ENCODE measurements around the gene GSG1L2. TPM values are rescaled to one million over a fixed set of nuclear protein-coding genes. Genes with fewer than 3 reads are reported as not detected.
A peak's percentile ranks its signal among the peaks of the same experiment; 100 is the strongest.
"Not testable (repeated sequence)": the region's sequence is repeated elsewhere in the genome, so short reads cannot be mapped to it uniquely, and the experiment has no call there.

Gene GSG1L2
- total RNA-seq, 1 donor from 2014 or later, result not detected

- no peak for DNase-seq (ENCODE audit: extremely low read depth, low read depth, low spot score)
Observed at GRCh38 chr17:9790889-9791876, 30.7 kb downstream of the GSG1L2 start, which contains the start of gene DHRS7C. TSS of gene DHRS7C (minus strand) at chr17:9791592. CDS start at chr17:9791284, 308 bp downstream.

- DNase-seq (ENCODE audit: extremely low read depth, low read depth, low spot score), result no peak
Observed at GRCh38 chr17:9790316-9790715, 31.6 kb downstream of the GSG1L2 start.

GRCh38 chr17:9788601-9789000 lies 33.3 kb downstream of the GSG1L2 start:
- no peak for DNase-seq (ENCODE audit: extremely low read depth, low read depth, low spot score)

- DNase-seq (ENCODE audit: extremely low read depth, low read depth, low spot score), result no peak
Observed at GRCh38 chr17:9784544-9784943, 37.3 kb downstream of the GSG1L2 start.

- not testable (repeated sequence) for DNase-seq (ENCODE audit: extremely low read depth, low read depth, low spot score)
Observed at GRCh38 chr17:9783465-9783864, 38.4 kb downstream of the GSG1L2 start.

GRCh38 chr17:9783050-9783449 lies 38.8 kb downstream of the GSG1L2 start:
- no peak for DNase-seq (ENCODE audit: extremely low read depth, low read depth, low spot score)

- no peak for DNase-seq (ENCODE audit: extremely low read depth, low read depth, low spot score)
Observed at GRCh38 chr17:9780552-9780951, 41.3 kb downstream of the GSG1L2 start.

GRCh38 chr17:9776911-9777310 lies 45.0 kb downstream of the GSG1L2 start:
- DNase-seq (ENCODE audit: extremely low read depth, low read depth, low spot score), result no peak

GRCh38 chr17:9772658-9773057 lies 49.2 kb downstream of the GSG1L2 start:
- DNase-seq (ENCODE audit: extremely low read depth, low read depth, low spot score), result no peak

- DNase-seq (ENCODE audit: extremely low read depth, low read depth, low spot score), result no peak
Observed at GRCh38 chr17:9771465-9771864, 50.4 kb downstream of the GSG1L2 start.

- no peak for DNase-seq (ENCODE audit: extremely low read depth, low read depth, low spot score)
Observed at GRCh38 chr17:9769036-9769695, 52.7 kb downstream of the GSG1L2 start.

- peak; percentile 12 for DNase-seq (ENCODE audit: extremely low read depth, low read depth, low spot score)
Observed at GRCh38 chr17:9768381-9768934, 53.4 kb downstream of the GSG1L2 start.

GRCh38 chr17:9767432-9767991 lies 54.4 kb downstream of the GSG1L2 start:
- DNase-seq (ENCODE audit: extremely low read depth, low read depth, low spot score), result no peak

- no peak for DNase-seq (ENCODE audit: extremely low read depth, low read depth, low spot score)
Observed at GRCh38 chr17:9766970-9767369, 54.9 kb downstream of the GSG1L2 start.

GRCh38 chr17:9765322-9765721 lies 56.6 kb downstream of the GSG1L2 start:
- no peak for DNase-seq (ENCODE audit: extremely low read depth, low read depth, low spot score)

- no peak for DNase-seq (ENCODE audit: extremely low read depth, low read depth, low spot score)
Observed at GRCh38 chr17:9763643-9764042, 58.2 kb downstream of the GSG1L2 start.

GRCh38 chr17:9760266-9760665 lies 61.6 kb downstream of the GSG1L2 start:
- no peak for DNase-seq (ENCODE audit: extremely low read depth, low read depth, low spot score)

- DNase-seq (ENCODE audit: extremely low read depth, low read depth, low spot score), result no peak
Observed at GRCh38 chr17:9755083-9755482, 66.8 kb downstream of the GSG1L2 start.

Measured in glomerular endothelial cell (primary cell).